NCI-H187 (cell line): Measurements from ENCODE around the gene TFF3.
"Not testable (repeated sequence)": the region's sequence is repeated elsewhere in the genome, so short reads cannot be mapped to it uniquely, and the experiment has no call there.

ENCODE experiments used
- DNase-seq, 2 experiments: peaks; one replicate each; lab custom pipeline; 2025; lab: John Stamatoyannopoulos, UW

TFF3 gene

DNA sequence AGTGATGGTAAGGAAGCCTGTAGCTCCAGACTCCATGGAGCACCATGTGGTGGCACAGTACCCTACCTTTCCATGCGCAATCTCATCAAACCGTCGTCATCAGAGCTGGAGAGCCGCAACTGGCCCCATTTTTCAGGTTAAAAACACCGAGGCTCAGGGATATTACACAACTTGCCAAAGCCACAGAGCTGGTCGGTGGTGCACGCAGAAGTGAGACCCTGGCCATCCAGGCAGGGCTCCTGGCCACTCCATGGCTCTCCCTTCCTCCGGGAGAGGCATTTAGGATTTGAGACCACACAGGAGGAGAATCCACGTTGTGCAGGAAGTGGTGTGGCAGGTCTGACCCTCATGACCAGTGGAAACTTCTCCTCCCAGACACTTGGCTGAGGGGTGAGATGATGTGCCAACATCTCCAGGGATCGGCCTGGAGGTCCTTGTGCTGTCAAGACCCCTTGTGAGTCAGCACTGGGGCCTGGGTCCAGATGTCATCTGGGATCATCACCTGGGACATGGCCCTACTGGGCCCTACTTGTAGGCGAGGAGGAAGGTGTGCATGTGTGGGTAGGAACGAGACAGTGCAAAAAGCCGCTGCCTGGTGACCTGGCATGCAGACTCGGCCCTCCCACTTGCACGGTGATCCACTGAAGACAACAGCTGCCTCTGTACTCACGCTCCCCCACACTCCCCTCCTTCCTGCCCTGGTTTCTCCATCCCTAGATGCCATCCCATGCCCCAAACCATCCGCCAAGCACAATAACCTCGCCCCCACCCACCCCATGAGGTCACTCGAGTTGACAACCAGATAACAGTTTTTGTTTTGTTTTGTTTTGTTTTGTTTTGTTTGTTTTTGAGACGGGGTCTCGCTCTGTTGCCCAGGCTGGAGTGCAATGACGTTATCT lies 10.4 kb downstream of the TFF3 start:
- no peak for DNase-seq

DNA sequence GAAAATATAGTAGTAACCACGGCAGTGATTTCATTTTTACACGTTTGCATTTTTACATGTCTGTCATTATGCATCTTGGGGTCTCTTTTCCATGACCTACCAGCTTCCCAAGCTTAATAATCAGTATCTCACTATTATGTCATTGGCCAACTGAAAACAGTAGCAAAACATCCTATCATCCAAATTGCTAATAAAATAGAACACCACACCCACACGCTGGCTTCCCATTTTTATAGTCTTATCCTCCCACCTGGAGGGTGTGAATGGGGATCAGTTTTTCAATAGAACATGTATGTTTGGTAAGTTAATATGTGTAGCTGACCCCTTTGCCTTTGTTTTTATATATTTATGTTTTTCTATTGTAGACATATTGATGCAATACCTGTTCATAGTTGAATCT lies 11.8 kb downstream of the TFF3 start:
- DNase-seq, result no peak

GRCh38 chr21:42302794-42303193 lies 12.4 kb downstream of the TFF3 start:
- DNase-seq, result peak; percentile 23 to 50

GRCh38 chr21:42302076-42302650 lies 13.0 kb downstream of the TFF3 start:
- DNase-seq, result peak; percentile 38 to 44

- no peak for DNase-seq
Measured at GRCh38 chr21:42301371-42302075, 13.7 kb downstream of the TFF3 start.

- no peak for DNase-seq
Measured at GRCh38 chr21:42300956-42301355, 14.3 kb downstream of the TFF3 start.

DNA sequence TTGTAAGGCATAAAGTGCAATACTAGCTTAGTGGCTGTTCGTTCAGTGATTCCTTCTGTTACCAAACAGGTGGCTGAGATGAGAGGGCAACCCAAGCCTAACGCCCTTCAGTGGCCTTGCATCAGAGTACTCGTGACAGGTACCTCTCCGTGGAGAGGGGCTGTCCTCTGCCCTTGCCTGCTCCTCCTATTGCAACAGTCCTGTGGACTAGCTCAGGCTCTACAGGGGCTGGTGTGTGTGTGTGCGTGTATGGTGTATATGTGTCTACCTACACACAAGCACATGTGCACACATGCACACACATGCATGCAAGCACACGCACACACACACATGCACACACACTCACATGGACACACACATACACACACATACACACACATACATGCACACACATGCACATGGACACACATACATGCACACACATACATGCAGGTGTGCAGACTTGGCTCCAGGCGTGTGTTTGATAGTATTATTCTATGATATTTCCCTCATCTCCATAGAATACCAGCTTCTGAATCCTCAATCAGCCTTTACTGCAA lies 15.1 kb downstream of the TFF3 start:
- no peak for DNase-seq

DNA sequence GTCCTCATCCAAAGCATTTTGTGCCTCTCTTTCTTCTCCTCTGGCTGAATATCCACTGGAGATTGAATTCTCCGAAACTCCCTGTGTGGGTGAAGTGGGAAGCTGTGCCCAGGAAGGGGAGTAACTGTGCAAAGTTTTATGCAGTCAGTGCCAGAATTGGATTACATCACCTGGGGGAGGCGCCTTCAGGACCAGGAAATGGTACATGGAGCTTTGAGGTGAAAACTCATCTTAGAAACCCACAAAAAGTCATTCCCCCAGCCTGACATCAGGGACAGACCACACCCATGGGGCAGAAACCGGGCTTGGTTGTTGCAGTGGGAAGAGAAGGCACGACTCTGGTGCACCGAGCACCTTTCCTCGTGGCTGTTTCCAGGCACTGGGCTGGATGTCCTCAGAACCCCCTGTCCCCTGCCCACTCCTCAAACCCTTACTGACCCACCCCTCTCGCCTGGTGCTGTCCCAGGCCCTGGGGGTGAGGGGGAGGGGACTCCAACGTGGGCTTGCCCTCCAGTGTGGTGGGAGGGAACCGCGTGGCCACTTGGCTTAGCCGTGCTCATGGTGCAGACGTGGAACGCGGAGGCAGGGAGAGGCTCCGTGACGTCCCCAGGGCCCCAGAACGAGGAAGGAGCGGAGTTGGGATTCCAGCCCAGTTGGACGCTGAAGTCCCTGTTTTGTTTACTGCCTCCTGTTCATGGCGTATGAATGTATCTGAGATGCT lies 15.7 kb downstream of the TFF3 start:
- DNase-seq, result no peak

GRCh38 chr21:42298657-42299056 lies 16.6 kb downstream of the TFF3 start:
- DNase-seq, result no peak

DNA sequence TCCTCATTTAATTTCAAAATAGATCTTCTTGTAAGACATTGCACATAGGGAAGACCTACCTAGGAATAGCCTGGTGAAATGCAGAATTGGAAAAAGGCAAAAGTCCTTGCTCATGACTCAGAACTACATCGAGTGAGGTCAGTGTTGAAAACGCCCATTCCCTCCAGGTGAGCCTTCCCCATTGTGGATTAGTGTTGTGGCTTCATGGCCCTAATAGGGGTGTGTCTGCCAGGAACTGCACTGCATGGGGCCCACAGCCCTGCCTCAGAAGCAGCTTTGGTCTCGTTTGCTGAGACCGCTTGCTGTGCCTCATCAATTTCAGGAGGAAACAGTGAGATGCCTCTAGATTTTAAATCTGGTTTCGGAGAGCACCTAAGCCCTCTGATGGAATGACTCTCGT lies 17.0 kb downstream of the TFF3 start:
- no peak for DNase-seq

DNA sequence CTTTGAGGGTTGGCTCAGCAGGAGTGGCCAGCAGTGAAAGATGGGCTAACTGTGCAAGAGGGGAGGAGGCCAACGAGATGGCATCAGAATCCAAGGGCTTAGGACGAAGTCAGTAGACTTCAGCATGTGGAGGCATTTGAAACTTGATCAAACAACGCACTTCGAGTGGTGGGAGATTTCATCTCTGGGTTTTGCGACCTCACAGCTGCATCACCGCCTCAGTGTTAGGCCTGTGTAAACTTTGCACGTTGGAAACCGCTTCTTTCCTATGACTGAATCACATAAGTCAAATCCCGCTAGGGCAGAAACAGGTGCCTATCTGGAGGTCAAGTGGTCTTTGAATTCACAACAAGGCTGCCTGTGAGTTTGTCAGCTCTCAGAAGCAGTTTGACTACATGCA lies 17.8 kb downstream of the TFF3 start:
- no peak for DNase-seq

GRCh38 chr21:42296501-42296900 lies 18.7 kb downstream of the TFF3 start:
- no peak for DNase-seq

DNA sequence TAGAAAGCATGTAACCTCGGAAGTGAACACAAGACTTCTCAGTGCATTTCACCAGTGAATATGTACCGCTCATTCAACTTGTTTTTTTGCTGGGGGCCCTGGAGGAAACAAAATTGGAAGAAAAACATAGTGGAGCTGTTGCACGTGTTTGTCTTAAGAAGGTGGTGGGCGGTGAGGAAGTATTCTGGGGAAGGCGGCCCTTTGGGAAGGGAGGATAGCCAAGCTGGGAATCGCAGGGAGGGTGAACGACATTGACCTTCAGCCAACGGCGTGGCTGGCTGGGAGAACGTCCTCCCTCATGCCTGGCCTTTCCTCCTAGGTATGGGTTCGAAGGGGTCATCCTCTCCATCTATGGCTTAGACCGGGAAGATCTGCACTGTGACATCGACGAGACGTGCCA lies 19.4 kb downstream of the TFF3 start:
- no peak for DNase-seq

- no peak for DNase-seq
Measured at GRCh38 chr21:42294273-42294880, 20.8 kb downstream of the TFF3 start.

DNA sequence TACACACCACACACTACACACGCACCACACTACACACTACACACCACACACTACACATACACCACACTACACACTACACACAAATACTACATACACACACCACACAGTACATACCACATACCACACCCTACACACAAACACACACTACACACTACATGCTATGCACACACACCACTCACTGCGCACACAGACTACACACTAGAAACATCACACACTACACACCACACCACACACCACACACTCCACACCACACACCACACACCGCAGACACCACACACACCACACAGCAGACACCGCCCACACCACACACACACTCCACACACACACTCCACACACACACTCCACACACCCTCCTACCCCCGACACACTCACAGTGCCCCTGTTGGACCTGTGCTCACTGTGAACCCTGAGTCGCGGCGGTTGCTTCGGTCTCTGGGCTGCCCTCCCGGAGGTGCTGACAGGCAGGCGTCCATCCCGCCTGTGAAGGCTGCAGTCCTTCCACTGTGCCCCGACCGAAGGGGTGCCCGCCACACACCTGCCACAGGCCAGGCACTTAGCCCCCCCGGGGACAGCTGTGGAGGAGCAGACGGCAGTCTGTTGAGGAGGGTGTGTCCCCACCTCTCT lies 21.4 kb downstream of the TFF3 start:
- DNase-seq, result no peak

DNA sequence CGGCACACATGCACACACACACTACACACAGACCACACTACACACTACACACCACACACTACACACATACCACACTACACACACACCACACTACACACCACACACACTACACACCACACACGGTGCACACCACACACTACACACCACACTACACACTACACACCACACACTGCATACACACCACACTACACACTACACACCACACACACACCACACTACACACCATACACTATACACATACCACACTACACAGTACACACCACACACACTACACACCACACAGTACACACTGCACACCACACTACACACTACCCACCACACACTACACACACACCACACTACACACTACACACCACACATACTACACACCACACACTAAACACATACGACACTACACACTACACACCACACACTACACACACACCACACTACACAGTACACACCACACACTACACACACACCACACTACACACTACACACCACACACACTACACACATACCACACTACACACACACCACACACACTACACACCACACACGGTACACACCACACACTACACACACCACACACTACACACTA lies 22.6 kb downstream of the TFF3 start:
- not testable (repeated sequence) for DNase-seq

GRCh38 chr21:42291751-42292562 lies 23.3 kb downstream of the TFF3 start:
- no peak for DNase-seq

GRCh38 chr21:42291003-42291750 lies 24.0 kb downstream of the TFF3 start:
- no peak for DNase-seq

DNA sequence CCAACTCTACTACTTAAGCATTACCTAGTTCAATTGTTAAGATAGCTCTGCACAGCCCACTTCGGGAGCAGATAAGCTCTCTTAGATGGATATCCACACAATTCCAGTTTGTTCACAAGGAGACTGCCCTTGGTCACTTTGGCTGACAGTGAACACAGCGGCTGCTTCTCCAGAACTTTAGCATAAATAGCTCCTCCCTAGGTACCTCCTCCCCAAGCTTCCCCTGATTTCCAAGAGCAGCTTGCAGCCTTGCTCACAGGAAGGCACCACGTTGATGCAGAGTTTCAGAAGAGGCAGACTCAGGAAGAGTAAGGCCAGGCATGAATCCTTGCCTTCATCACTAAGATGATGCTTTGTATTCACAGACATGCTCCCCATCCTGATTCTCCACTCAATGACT lies 24.7 kb downstream of the TFF3 start:
- no peak for DNase-seq
